ENCODE results near the gene DHH.
"Not testable (repeated sequence)": the region's sequence is repeated elsewhere in the genome, so short reads cannot be mapped to it uniquely, and the experiment has no call there.

DHH gene

GRCh38 chr12:49079793-49080192 is 14.8 kb downstream of the DHH start:
- DNase-seq (ENCODE audit: low read depth in 2 of 3, low spot score in 1 of 3), result no peak

GRCh38 chr12:49070971-49071370 is 23.6 kb downstream of the DHH start:
- DNase-seq (ENCODE audit: low read depth in 2 of 3, low spot score in 1 of 3), result no peak

DNA sequence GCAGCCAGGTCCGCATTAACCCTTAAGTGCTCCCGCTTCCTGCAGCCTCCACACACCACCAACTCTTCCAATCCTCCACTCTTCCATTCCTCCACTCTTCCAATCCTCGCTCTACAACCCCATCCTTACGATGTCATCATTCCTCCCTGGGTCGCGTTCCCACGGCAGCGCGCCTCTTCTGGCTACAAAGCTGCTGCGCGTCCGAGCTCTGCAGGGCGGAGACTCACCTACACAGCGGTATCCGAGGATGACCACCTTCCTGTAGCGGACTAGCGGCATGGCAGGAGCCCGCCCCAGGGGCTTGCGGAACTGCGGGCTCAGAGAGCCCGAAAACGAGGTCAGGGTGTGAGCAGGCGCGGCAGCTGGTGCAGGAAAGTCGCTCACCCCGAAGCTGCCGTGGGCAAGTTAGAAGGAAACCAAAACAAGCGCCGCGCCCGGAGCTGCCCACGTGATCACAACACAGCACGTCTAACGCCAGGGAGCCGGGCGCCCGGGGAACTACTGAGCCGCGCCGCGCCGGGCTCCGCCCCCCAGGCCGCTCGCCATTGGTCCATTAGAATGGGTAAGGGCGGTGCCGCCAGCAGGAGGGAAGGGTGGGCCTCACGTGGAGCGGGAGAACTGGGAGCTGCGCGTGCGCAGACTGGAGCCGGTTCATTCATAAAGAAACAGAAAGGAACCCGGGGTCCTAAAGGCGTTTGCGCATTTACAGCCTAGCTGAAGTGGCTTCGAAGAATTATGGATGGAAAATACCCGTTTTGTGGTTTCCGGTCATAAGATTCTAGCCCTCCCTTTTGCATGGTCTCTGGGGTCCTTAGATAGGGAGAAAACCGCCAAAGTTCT is 24.9 kb downstream of the DHH start, which contains the start of gene RHEBL1:
Gene RHEBL1 (minus strand): TSS at position 473 of the 840 bp plus-strand sequence. CDS start 194 bp downstream, at position 279.
- DNase-seq (ENCODE audit: low read depth in 2 of 3, low spot score in 1 of 3), result peak; percentile 96 to 99 (median 99)

DNA sequence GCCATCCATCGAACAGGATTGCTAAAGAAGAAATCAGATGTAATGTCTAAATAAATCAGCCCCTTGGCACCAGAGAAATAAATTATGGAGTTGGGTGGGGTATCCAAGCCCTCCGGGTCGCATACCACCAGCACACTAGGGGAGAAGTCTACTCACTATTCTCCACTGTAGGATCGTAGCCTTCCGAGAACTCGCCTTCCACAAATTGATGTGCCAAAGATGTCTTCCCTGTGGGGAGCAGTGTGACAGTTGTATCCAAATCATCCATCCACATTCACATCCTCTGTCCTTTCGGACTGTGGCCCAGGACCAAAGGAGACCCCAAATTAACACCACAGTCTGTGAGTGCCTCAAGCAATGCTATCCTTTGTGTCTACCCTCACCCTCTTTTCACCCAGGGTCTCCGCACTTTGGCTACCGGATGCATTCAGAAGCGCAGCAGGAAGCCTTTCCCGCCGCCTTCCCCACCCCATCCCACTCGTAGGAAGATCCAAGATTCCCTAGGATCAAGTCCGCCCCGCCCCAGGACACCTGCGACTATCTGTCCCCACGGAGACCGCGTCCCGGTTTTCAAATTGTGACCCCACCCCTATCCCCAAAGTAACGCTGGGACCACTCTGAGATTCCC is 25.6 kb downstream of the DHH start:
- no peak for DNase-seq (ENCODE audit: low read depth in 2 of 3, low spot score in 1 of 3)

DNA sequence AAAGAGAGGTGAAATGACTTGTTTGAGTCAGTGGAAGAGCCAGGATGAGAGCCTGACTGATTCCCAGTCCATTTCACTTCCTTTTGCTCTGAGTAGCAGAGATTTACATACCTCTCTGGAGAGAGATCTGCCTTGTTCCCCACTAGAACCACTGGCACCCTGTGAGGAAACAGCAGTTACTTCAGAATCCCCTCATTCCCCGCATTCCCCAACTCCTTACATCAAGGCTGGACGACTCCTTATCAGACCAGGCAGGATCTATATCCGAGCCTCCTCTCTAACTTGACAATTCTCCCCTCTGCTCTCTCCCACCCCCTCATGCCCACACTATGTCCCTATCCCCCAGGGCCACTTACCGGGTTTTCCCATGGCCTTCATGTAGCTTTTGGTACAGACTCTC is 28.5 kb downstream of the DHH start:
- no peak for DNase-seq (ENCODE audit: low read depth in 2 of 3, low spot score in 1 of 3)

GRCh38 chr12:49064767-49065152 is 29.8 kb downstream of the DHH start:
- DNase-seq (ENCODE audit: low read depth in 2 of 3, low spot score in 1 of 3), result no peak

- DNase-seq (ENCODE audit: low read depth in 2 of 3, low spot score in 1 of 3), result not testable (repeated sequence)
Observed at GRCh38 chr12:49061916-49062315, 32.7 kb downstream of the DHH start.

DNA sequence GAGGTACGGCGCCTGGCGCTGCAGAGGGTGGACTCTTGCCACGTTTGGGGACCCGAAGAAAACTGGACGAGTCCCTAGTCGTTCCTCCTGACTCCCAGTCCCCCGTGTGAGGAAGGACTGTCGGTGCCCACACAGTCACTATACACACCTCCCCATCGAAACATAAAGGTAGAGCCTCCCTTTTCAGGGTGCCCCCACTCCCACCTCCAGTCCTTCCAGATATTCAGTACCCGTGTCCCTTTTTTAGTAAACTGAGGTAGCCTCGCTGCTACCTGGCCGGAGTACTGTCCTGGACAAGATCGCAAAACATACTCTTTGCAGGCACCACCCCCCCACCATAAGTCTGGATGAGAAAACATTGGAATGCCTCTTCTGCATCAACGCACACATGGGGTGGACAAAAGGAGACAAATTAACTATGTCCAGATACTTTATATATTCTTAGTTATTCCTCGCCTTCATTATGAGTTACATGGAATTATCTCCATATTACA is 33.4 kb downstream of the DHH start:
- no peak for DNase-seq (ENCODE audit: low read depth in 2 of 3, low spot score in 1 of 3)

DNA sequence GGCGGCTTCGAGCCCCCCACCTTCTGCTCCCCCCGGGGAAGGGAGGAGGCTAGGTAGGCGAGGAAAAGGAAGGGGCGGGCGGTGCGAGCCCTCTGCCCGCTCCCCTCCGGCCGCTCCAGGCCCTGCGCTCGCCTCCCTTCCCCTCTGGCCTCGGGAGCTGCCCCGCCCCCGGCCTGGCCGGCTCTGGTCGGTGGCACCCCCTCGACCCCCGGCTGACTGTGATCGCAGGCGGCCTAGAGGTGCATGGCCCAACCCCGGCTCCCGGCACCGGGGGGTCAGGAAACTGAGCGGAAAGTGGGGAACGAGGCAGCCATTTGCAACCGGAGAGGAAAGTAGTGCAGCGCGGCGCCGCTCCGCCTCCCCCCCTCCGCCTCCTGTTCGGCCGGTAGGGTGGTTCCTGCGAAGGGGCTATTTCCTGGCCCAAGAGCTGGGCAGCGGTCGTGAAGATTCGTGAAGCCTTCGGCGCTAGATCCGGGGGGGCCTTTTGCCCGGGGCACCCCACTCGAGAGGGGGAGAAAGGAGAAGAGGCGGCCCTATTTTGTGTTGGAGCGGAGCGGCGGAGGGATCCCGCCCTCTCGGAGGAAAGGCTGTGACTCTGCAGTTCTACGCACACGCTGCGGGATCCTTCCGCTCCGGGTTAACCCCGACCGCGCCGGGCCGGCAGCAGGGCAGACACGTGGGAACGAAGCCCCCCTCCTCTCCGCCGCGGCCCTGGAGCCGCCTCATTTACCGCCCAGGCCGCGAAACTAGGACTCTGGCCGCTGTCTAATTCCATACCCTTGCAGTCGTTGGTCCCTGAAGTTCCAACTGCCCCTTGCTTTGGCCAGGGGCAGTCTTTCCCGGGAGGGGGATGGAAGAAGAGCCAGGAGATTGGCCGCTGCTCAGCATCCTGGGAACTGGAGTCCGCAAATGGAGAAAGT is 34.1 kb downstream of the DHH start, which contains the start of gene KMT2D:
Gene KMT2D (minus strand): TSS at position 558 of the 920 bp plus-strand sequence. CDS start 5,470 bp downstream, outside the sequence.
- DNase-seq (ENCODE audit: low read depth in 2 of 3, low spot score in 1 of 3), result peak; percentile 76 to 89 (median 81)

GRCh38 chr12:49059299-49060171 is 35.1 kb downstream of the DHH start:
- DNase-seq (ENCODE audit: low read depth in 2 of 3, low spot score in 1 of 3), result no peak

GRCh38 chr12:49059045-49059298 is 35.6 kb downstream of the DHH start:
- no peak for DNase-seq (ENCODE audit: low read depth in 2 of 3, low spot score in 1 of 3)

- DNase-seq (ENCODE audit: low read depth in 2 of 3, low spot score in 1 of 3), result no peak
Observed at GRCh38 chr12:49058366-49059044, 36.1 kb downstream of the DHH start.

DNA sequence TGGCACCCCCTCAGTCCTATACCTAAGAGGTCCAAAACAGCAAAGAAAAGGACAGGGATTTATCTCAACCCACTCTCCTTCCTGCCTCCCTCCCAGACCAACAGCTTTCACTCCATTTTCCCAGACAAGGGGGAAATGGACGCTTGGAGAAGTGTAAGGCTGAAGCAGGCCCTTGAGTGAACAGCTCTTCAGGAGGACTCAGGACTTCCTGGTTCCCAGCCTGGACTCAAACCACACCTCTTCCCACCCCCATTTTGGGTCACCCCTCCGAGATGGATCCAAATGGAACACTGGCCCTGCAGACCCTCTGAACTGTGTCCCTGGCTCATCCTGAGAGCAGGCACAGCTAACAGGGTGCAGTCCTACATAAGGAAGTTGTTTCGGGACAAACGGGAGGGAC is 36.7 kb downstream of the DHH start:
- DNase-seq (ENCODE audit: low read depth in 2 of 3, low spot score in 1 of 3), result no peak

- peak in 2 of 3 donors; percentile 31 to 40 for DNase-seq (ENCODE audit: low read depth in 2 of 3, low spot score in 1 of 3)
Observed at GRCh38 chr12:49055978-49056754, 38.4 kb downstream of the DHH start.

- no peak for DNase-seq (ENCODE audit: low read depth in 2 of 3, low spot score in 1 of 3)
Observed at GRCh38 chr12:49055092-49055491, 39.5 kb downstream of the DHH start.

GRCh38 chr12:49054524-49054923 is 40.1 kb downstream of the DHH start:
- no peak for DNase-seq (ENCODE audit: low read depth in 2 of 3, low spot score in 1 of 3)

DNA sequence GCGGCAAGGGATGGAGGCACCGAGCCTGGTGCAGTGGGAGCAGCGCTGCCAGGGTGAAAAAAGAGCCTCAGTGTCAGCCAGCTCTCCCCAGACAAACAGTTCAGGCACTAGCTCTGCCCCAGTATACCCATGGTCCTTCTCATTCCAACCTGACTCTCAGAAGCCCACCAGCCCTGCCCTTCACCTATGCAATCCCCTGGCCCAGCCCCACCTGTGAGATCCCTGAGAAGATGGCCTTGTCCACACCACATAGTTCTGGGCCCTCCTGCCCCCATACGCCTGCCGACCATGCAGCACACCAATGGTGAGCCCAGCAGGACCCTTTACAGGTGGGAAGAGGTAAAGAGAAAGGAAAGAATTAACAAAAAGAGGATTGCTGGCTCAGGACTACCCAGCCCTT is 40.5 kb downstream of the DHH start:
- no peak for DNase-seq (ENCODE audit: low read depth in 2 of 3, low spot score in 1 of 3)

- DNase-seq (ENCODE audit: low read depth in 2 of 3, low spot score in 1 of 3), result no peak
Observed at GRCh38 chr12:49052451-49053208, 42.0 kb downstream of the DHH start.

Measured in stimulated activated CD4-positive, alpha-beta T cell treated with anti-CD3 and anti-CD28 coated beads, Interleukin-12 subunit alpha, Interleukin-12 subunit beta, amount 100 ng/mL, for 48 hours (primary cell).